Progenitor cell of endocrine pancreas (in vitro differentiated cells): ENCODE data around the gene TUBB8B. TPM values are rescaled to one million over a fixed set of nuclear protein-coding genes. Genes with fewer than 3 reads are reported as not detected.
"Not testable (repeated sequence)": the region's sequence is repeated elsewhere in the genome, so short reads cannot be mapped to it uniquely, and the experiment has no call there.

Source experiments
- DNase-seq: peaks from one replicate; pipeline ENCODE4 v3.0.0; 2021; ENCODE audit warnings: low spot score; ENCODE audit not compliant: unreplicated experiment
- H3K27ac Mint-ChIP-seq: 2 replicates; pipeline ENCODE4 v1.8.0; 2021; ENCODE audit warnings: mild to moderate bottlenecking, moderate library complexity, mixed read lengths
- H3K27me3 Mint-ChIP-seq: 2 replicates; pipeline ENCODE4 v1.8.0; 2021; ENCODE audit warnings: mixed read lengths
- H3K36me3 Mint-ChIP-seq: 2 replicates; pipeline ENCODE4 v1.8.0; 2022; ENCODE audit warnings: mixed read lengths; ENCODE audit not compliant: insufficient read depth
- H3K4me1 Mint-ChIP-seq: 2 replicates; pipeline ENCODE4 v1.8.0; 2021; ENCODE audit warnings: low read depth, mixed read lengths
- H3K4me3 Mint-ChIP-seq: 2 replicates; pipeline ENCODE4 v1.8.0; 2021; ENCODE audit warnings: low read depth, mild to moderate bottlenecking, moderate library complexity, mixed read lengths
- H3K9me3 Mint-ChIP-seq: 2 replicates; pipeline ENCODE4 v1.8.0; 2021; ENCODE audit warnings: low read depth, mixed read lengths
- total RNA-seq: library from RNA; stranded (reverse); gene quantifications from 2 replicates; pipeline ENCODE4 v1.2.1, GENCODE V29; 2021

TUBB8B gene
- total RNA-seq, 1 donor from 2014 or later, result 0.93 TPM

- DNase-seq, H3K4me1 Mint-ChIP-seq, H3K4me3 Mint-ChIP-seq, H3K9me3 Mint-ChIP-seq, H3K36me3 Mint-ChIP-seq, H3K27ac Mint-ChIP-seq, H3K27me3 Mint-ChIP-seq: not testable (repeated sequence)
These were observed 38.7 kb downstream of the TUBB8B start for GRCh38 chr18:10624-11184.

GRCh38 chr18:9937-10336 is 39.5 kb downstream of the TUBB8B start:
- not testable (repeated sequence) for H3K27ac Mint-ChIP-seq, DNase-seq, H3K4me3 Mint-ChIP-seq, H3K36me3 Mint-ChIP-seq, H3K9me3 Mint-ChIP-seq, H3K27me3 Mint-ChIP-seq, H3K4me1 Mint-ChIP-seq

Other genes starting within 250 kb of the TUBB8B start
- gene USP14, start 108.9 kb upstream of the TUBB8B start, total RNA-seq, result 54.2 and 59.1 TPM in 2 replicates
- 92.9 and 102 TPM in 2 replicates for gene THOC1, start 218.4 kb upstream of the TUBB8B start, total RNA-seq